Tibial artery (tissue), 4 donors: ENCODE data around the gene PADI3.

Experiments
- DNase-seq, 2 donors: peaks; one replicate each; pipeline ENCODE4 v3.0.0-alpha.2; 2019
- H3K27ac ChIP-seq, 2 donors: fragments of 200-600 bp; sonication (generic) in 1 of 2; 1 replicate in 1 of 2; 2 replicates in 1 of 2; pipeline ENCODE4 v1.5.1; 2018 to 2019; ENCODE audit warnings: mild to moderate bottlenecking in 1 of 2
- H3K27me3 ChIP-seq, 2 donors: fragments of 200-600 bp; sonication (generic) in 1 of 2; one replicate each; pipeline versions ENCODE4 v1.5.1 to v1.6.0; 2016 to 2019
- H3K36me3 ChIP-seq, 3 donors: fragments of 200-600 bp; sonication (generic) in 2 of 3; one replicate each; pipeline ENCODE4 v1.5.1; 2016 to 2019; ENCODE audit warnings: mild to moderate bottlenecking in 2 of 3
- H3K4me1 ChIP-seq, 4 donors: fragments of 200-600 bp; sonication (generic) in 2 of 4; 1 replicate in 3 of 4; 2 replicates in 1 of 4; pipeline ENCODE4 v1.5.1; 2016 to 2019
- H3K4me3 ChIP-seq, 2 donors: fragments of 200-600 bp; sonication (generic) in 1 of 2; 1 replicate in 1 of 2; 2 replicates in 1 of 2; pipeline ENCODE4 v1.5.1; 2018 to 2019; ENCODE audit warnings: mild to moderate bottlenecking in 2 of 2
- H3K9me3 ChIP-seq, 3 donors: fragments of 200-600 bp; sonication (generic) in 1 of 3; one replicate each; pipeline ENCODE4 v1.5.1; 2016 to 2019
- CTCF ChIP-seq, 2 experiments: fragments of 200-600 bp in 1 of 2; fragments of 450-650 bp in 1 of 2; IDR thresholded peaks; one replicate each; pipeline ENCODE4 v1.5.1; 2017 to 2019; ENCODE audit warnings: antibody characterized with exemption in 2 of 2, mild to moderate bottlenecking in 1 of 2, moderate library complexity in 1 of 2
- intact Hi-C: fragments of 100-400 bp; cut with DNase I; formaldehyde crosslinking; loops from one replicate; pipeline ENCODE4 v1.15.0; 2023; ENCODE audit warnings: low total_unique reads

Gene PADI3

GRCh38 chr1:17212487-17213121, 36.3 kb upstream of the PADI3 start:
- intact Hi-C loops: no loop called here
- no peak overlapping the region for H3K27ac ChIP-seq
- no peak overlapping the region for H3K4me3 ChIP-seq
- peaks cover 0 to 11% (median 0%) of the 10 kb centered on the region in 4 donors for H3K4me1 ChIP-seq
- TF ChIP-seq CTCF (IDR thresholded peaks at IDR 0.05): no peak
- DNase-seq: no peak
- H3K27me3 ChIP-seq: peaks cover 0 to 50% of the 10 kb centered on the region in 2 donors
- H3K9me3 ChIP-seq: no peaks in the 10 kb centered on the region
- no peaks in the 10 kb centered on the region for H3K36me3 ChIP-seq

- TF ChIP-seq CTCF (IDR thresholded peaks at IDR 0.05): no peak
- no peak overlapping the region for H3K27ac ChIP-seq
- H3K27me3 ChIP-seq: peaks cover 0 to 51% of the 10 kb centered on the region in 2 donors
- H3K36me3 ChIP-seq: no peaks in the 10 kb centered on the region
- peaks cover 0 to 11% (median 0%) of the 10 kb centered on the region in 4 donors for H3K4me1 ChIP-seq
- intact Hi-C loops: no loop called here
- H3K4me3 ChIP-seq: no peak overlapping the region
- H3K9me3 ChIP-seq: no peaks in the 10 kb centered on the region
- no peak for DNase-seq
Observed at GRCh38 chr1:17213148-17213781, 35.6 kb upstream of the PADI3 start.

GRCh38 chr1:17213782-17214148, 35.1 kb upstream of the PADI3 start:
- Histone ChIP-seq H3K4me1 (peaks cover 0 to 11% (median 0%) of the 10 kb centered on the region in 4 donors), H3K27me3 (peaks cover 0 to 56% of the 10 kb centered on the region in 2 donors)

GRCh38 chr1:17214876-17215544, 33.9 kb upstream of the PADI3 start:
- no peak for TF ChIP-seq CTCF (IDR thresholded peaks at IDR 0.05)
- no peak for DNase-seq
- Histone ChIP-seq H3K9me3 (no peaks in the 10 kb centered on the region), H3K36me3 (no peaks in the 10 kb centered on the region), H3K4me1 (peaks cover 0 to 11% (median 0%) of the 10 kb centered on the region in 4 donors), H3K4me3 (no peak overlapping the region), H3K27me3 (peaks cover 0 to 68% of the 10 kb centered on the region in 2 donors), H3K27ac (no peak overlapping the region)
- intact Hi-C loops: no loop called here

More at GRCh38 chr1:17213782-17214148, 35.1 kb upstream of the PADI3 start:
- DNase-seq: no peak
- Histone ChIP-seq H3K36me3 (no peaks in the 10 kb centered on the region), H3K27ac (no peak overlapping the region), H3K4me3 (no peak overlapping the region), H3K9me3 (no peaks in the 10 kb centered on the region)
- TF ChIP-seq CTCF (IDR thresholded peaks at IDR 0.05): no peak
- intact Hi-C loops: no loop called here

GRCh38 chr1:17215545-17215890, 33.4 kb upstream of the PADI3 start:
- H3K4me1 ChIP-seq: peaks cover 0 to 11% (median 0%) of the 10 kb centered on the region in 4 donors
- no peak for TF ChIP-seq CTCF (IDR thresholded peaks at IDR 0.05)
- intact Hi-C loops: no loop called here
- H3K36me3 ChIP-seq: no peaks in the 10 kb centered on the region
- no peak overlapping the region for H3K4me3 ChIP-seq
- H3K9me3 ChIP-seq: no peaks in the 10 kb centered on the region
- H3K27ac ChIP-seq: no peak overlapping the region
- DNase-seq: no peak
- peaks cover 0 to 69% of the 10 kb centered on the region in 2 donors for H3K27me3 ChIP-seq
